K562 (cell line): ENCODE measurements around the gene SLX4IP. TPM values are rescaled to one million over a fixed set of nuclear protein-coding genes. Genes with fewer than 3 reads are reported as not detected.

Experiments
- ATAC-seq: fragments of 200-7000 bp; cut with Tn5 transposase; 3 replicates; pipeline ENCODE4 v1.9.1; 2020; ENCODE audit warnings: moderate library complexity
- BruUV-seq: library from RNA; stranded (reverse); fragments of 400-500 nt; replicated peaks from 2 replicates; lab custom pipeline; 2021; lab: Mats Ljungman, UMichigan
- CTCF ChIA-PET: fragments of 300-600 bp; formaldehyde crosslinking; extraction: SDS; loops from one replicate; lab custom pipeline; 2021; ENCODE audit warnings: low intra/inter-chr PET ratio; lab: Yijun Ruan, JAX
- POLR2A ChIA-PET: fragments of 300-600, 350-650 bp; sonication (Branson Sonifier 250); formaldehyde crosslinking; extraction: SDS; loops from one replicate; lab custom pipeline; 2021; ENCODE audit warnings: antibody characterized with exemption, inconsistent platforms; lab: Yijun Ruan, JAX
- DNase-seq, 4 experiments: peaks; one replicate each; pipeline versions ENCODE4 v3.0.0 to v3.0.0-alpha.2; 2011 to 2018; ENCODE audit warnings: low spot score in 3 of 4, mixed read lengths in 3 of 4; ENCODE audit errors: extremely low read depth in 1 of 4
- FAIRE-seq: peaks from 2 replicates; lab custom pipeline; 2011; peaks lifted over from hg19 to GRCh38; lab: Jason Lieb, UNC
- H2AFZ ChIP-seq: 2 replicates; pipeline ENCODE4 v1.6.0; 2011; ENCODE audit warnings: low read depth, low read length, control low read depth, inconsistent platforms
- H3K27ac ChIP-seq: fragments of 200-600 bp; 3 replicates; pipeline ENCODE4 v1.8.0; 2011; ENCODE audit warnings: low read depth, mild to moderate bottlenecking, control low read depth, inconsistent platforms, low read length, moderate library complexity, mixed read lengths; ENCODE audit errors: extremely low read depth
- H3K27me3 ChIP-seq, 2 experiments: fragments of 300-600 bp in 1 of 2; 2 replicates in 1 of 2; 3 replicates in 1 of 2; pipeline versions ENCODE4 v1.6.0 to v1.8.0; 2011; ENCODE audit warnings: inconsistent platforms in 2 of 2, low read length in 2 of 2, mild to moderate bottlenecking in 1 of 2, mixed read lengths in 1 of 2, moderate library complexity in 1 of 2; ENCODE audit not compliant: control insufficient read depth in 2 of 2, insufficient read depth in 2 of 2
- H3K36me3 ChIP-seq: fragments of 300-600 bp; 3 replicates; pipeline ENCODE4 v1.8.0; 2011; ENCODE audit warnings: mild to moderate bottlenecking, low read length, inconsistent platforms; ENCODE audit not compliant: control insufficient read depth, insufficient read depth
- H3K4me1 ChIP-seq, 2 experiments: fragments of 200-600 bp in 1 of 2; replicated peaks in 1 of 2; 2 replicates in 1 of 2; 3 replicates in 1 of 2; pipeline versions ENCODE4 v1.5.1 to v1.8.0; 2011; ENCODE audit warnings: inconsistent platforms in 2 of 2, low read length in 2 of 2, mild to moderate bottlenecking in 1 of 2, mixed read lengths in 1 of 2, moderate library complexity in 1 of 2; ENCODE audit not compliant: control insufficient read depth in 2 of 2, insufficient read depth in 2 of 2
- H3K4me2 ChIP-seq: 2 replicates; pipeline ENCODE4 v1.6.1; 2011; ENCODE audit warnings: low read length, control low read depth, inconsistent platforms, mixed read lengths; ENCODE audit not compliant: insufficient read depth
- H3K4me3 ChIP-seq: fragments of 200-600 bp; sonication (generic), shearing (Covaris generic); 2 replicates; pipeline ENCODE4 v1.5.1; 2016; ENCODE audit warnings: control low read depth, inconsistent platforms
- H3K79me2 ChIP-seq: fragments of 200-600 bp; 3 replicates; pipeline ENCODE4 v1.8.0; 2011; ENCODE audit warnings: low read length, inconsistent platforms; ENCODE audit not compliant: control insufficient read depth, insufficient read depth
- H3K9ac ChIP-seq, 2 experiments: 2 replicates each; pipeline versions ENCODE4 v1.6.0 to v1.6.1; 2011; ENCODE audit warnings: low read depth in 2 of 2, low read length in 2 of 2, control low read depth in 1 of 2, inconsistent platforms in 1 of 2, mild to moderate bottlenecking in 1 of 2, mixed read lengths in 1 of 2; ENCODE audit not compliant: insufficient read depth in 1 of 2
- H3K9me1 ChIP-seq: one replicate; pipeline ENCODE4 v1.6.0; 2011; ENCODE audit warnings: inconsistent platforms, mild to moderate bottlenecking, low read length, moderate library complexity; ENCODE audit not compliant: control insufficient read depth, insufficient read depth
- H3K9me3 ChIP-seq: replicated peaks from 2 replicates; pipeline ENCODE4 v1.5.1; 2011; ENCODE audit warnings: low read depth, low read length, inconsistent platforms; ENCODE audit not compliant: control insufficient read depth, insufficient read depth
- H4K20me1 ChIP-seq: replicated peaks from 2 replicates; pipeline ENCODE4 v1.6.1; 2011; ENCODE audit warnings: low read length, inconsistent platforms, mixed read lengths; ENCODE audit not compliant: control insufficient read depth, insufficient read depth
- MAZ ChIP-seq, 2 experiments: fragments of 450-650 bp in 1 of 2; sonication (generic) in 1 of 2; formaldehyde crosslinking; IDR thresholded peaks in 1 of 2; conservative IDR thresholded peaks in 1 of 2; 2 replicates each; pipeline versions ENCODE4 v1.4.0 to v1.5.0; 2020; ENCODE audit warnings: mild to moderate bottlenecking in 1 of 2, missing genetic modification reagents in 1 of 2
- WGBS: fragments of 100-300 bp; shearing (Covaris generic); methylation state at CpG from one replicate; pipeline ENCODE4 v1.1.6; 2016; ENCODE audit warnings: low coverage, mixed read lengths; ENCODE audit not compliant: insufficient coverage; ENCODE audit errors: missing lambda C conversion rate; 5-methylcytosine and 5-hydroxymethylcytosine counted together
- in situ Hi-C: fragments of 300-500 bp; cut with MboI; formaldehyde crosslinking; loops from 4 replicates; pipeline ENCODE4 v1.15.0; 2018; ENCODE audit warnings: inconsistent platforms, mixed read lengths
- intact Hi-C: fragments of 100-400 bp; cut with micrococcal nuclease; formaldehyde crosslinking; loops from 2 replicates; pipeline ENCODE4 v1.14.2; 2022
- polyA plus RNA-seq, 8 experiments: library from polyadenylated mRNA; depleted of rRNA in 4 of 8; stranded (reverse) in 5 of 8; unstranded in 3 of 8; fragments of >200 nt; fragmentation: Nextera tagmentation in 2 of 8; fragmentation: Illumina TruSeq in 1 of 8; extraction: Ambion mirVana in 2 of 8; extraction: Trizol in 1 of 8; gene quantifications; 2 replicates each; pipeline versions ENCODE4 v1.2.1 to v1.2.3, GENCODE V29; 2011 to 2014; ENCODE audit warnings: inconsistent platforms in 1 of 8, missing spikeins in 1 of 8
- total RNA-seq, 7 experiments: library from RNA; depleted of rRNA in 6 of 7; stranded (reverse); fragments of >200 nt in 6 of 7; fragmentation: Illumina TruSeq in 2 of 7; extraction: Trizol in 2 of 7; gene quantifications; 2 replicates each; pipeline versions ENCODE4 v1.2.1 to v1.2.3, GENCODE V29; 2011 to 2021; ENCODE audit warnings: low replicate concordance in 1 of 7
- TF ChIP-seq, protein P1 (sequence below): fragments of 450-650 bp; formaldehyde crosslinking; IDR thresholded peaks from 2 replicates; pipeline ENCODE4 v1.4.0; 2022; ENCODE audit warnings: missing genetic modification characterization

SLX4IP gene
- total and polyA plus RNA-seq, 9 of the 15 experiments (the other 6 are each of a cell fraction or from before 2014, with no cell fraction given): 1.5 to 5.9 (median 3.5) TPM

DNA sequence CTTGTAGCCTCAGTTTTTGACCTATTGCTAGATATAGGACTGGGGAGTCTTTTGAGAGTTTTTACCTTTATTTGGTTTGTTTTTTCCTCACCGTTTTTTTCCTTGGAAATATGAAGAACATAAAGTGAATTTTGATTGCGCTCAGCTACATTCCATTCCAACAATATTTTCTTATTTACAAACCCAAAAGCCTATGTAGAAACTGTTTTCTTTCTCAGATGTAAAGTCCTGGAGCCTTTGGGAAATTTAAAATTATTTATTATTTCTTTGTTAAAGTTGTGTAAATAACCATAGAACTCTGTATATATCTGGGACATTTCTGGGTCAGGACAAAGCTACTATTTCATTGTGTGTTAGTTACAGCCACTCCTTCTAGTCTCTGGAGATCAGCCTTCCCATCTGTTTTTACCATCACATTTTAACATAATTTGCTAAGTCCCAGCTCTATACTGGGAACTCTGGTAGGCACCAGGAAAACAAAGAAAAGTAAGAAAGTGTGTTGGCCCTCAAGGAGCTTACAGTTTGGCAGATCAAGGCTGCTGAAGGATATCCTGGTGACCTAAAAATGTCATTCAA, 169.8 kb downstream of the SLX4IP start:
- WGBS: 85% methylated on average over 2 of the region's 2 CpGs
- no peaks in the 10 kb centered on the region for H4K20me1 ChIP-seq
- CTCF ChIA-PET: no interaction called here
- H3K36me3 ChIP-seq: no peaks in the 10 kb centered on the region
- no TSS peak for BruUV-seq
- no peak overlapping the region for H3K9ac ChIP-seq
- no peak for TF ChIP-seq MAZ (CRISPR knock-in tag; conservative IDR thresholded peaks at IDR 0.05 in 1 of 2, IDR thresholded peaks at IDR 0.05 in 1 of 2)
- TF ChIP-seq, protein P1, sequence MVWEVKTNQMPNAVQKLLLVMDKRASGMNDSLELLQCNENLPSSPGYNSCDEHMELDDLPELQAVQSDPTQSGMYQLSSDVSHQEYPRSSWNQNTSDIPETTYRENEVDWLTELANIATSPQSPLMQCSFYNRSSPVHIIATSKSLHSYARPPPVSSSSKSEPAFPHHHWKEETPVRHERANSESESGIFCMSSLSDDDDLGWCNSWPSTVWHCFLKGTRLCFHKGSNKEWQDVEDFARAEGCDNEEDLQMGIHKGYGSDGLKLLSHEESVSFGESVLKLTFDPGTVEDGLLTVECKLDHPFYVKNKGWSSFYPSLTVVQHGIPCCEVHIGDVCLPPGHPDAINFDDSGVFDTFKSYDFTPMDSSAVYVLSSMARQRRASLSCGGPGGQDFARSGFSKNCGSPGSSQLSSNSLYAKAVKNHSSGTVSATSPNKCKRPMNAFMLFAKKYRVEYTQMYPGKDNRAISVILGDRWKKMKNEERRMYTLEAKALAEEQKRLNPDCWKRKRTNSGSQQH (CRISPR knock-in tag): no peak
- no peak overlapping the region for H3K4me2 ChIP-seq
- H3K4me3 ChIP-seq: no peak overlapping the region
- no peak overlapping the region for H2AFZ ChIP-seq
- no peak for ATAC-seq
- no peaks in the 10 kb centered on the region for H3K9me1 ChIP-seq
- H3K4me1 ChIP-seq: no peaks in the 10 kb centered on the region; a peak in 1 of 5 replicates
- in situ Hi-C loops: no loop called here
- intact Hi-C loops: no loop called here
- no peak for DNase-seq
- no peak overlapping the region for H3K27ac ChIP-seq
- H3K27me3 ChIP-seq: no peaks in the 10 kb centered on the region
- FAIRE-seq: no peak
- POLR2A ChIA-PET: interaction anchor here (0.7 to 1.0 kb wide), 2 partner anchors 15 to 168 kb away, joined by 3 read pairs; no protein-coding TSS in a partner anchor
- H3K9me3 ChIP-seq: no peaks in the 10 kb centered on the region
- H3K79me2 ChIP-seq: no peaks in the 10 kb centered on the region
